ENCODE data around the gene NRTN.
"Not testable (repeated sequence)": the region's sequence is repeated elsewhere in the genome, so short reads cannot be mapped to it uniquely, and the experiment has no call there.

The NRTN gene

DNA sequence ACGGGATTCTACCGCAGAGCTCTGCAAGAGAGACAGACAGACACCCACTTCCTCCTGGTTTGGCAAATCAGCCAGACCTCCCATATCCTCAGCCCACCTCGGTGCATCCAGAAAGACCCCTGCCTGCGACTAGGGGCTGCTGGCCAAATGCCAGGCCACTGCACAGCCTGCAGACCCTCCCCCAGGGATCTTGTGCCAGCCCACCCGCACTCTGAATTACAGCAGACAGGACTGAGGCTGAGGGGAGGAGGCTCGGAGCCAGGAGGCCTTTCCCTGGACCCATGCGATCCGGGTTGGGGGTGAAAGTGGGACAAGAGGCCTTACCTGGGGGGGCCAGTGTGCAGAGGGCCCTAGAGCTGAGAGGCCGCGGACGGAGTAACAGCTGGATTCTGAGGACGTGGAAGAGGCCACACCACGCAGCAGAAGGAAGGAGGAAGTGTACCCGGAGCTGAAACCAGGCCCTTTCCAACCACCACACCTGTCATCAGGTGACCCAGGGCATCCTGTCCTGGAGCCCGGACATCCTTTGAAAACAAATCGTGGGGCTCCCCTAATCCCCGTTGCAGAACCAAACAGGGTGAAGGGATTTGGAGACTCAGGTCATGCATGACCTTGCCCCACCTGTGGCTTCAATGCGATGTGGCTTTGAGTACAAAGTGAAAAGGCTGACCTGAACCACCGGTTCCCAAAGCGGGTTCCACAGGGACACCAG is 33.6 kb downstream of the NRTN start:
- DNase-seq (ENCODE audit: low read depth in 2 of 2): no peak

DNA sequence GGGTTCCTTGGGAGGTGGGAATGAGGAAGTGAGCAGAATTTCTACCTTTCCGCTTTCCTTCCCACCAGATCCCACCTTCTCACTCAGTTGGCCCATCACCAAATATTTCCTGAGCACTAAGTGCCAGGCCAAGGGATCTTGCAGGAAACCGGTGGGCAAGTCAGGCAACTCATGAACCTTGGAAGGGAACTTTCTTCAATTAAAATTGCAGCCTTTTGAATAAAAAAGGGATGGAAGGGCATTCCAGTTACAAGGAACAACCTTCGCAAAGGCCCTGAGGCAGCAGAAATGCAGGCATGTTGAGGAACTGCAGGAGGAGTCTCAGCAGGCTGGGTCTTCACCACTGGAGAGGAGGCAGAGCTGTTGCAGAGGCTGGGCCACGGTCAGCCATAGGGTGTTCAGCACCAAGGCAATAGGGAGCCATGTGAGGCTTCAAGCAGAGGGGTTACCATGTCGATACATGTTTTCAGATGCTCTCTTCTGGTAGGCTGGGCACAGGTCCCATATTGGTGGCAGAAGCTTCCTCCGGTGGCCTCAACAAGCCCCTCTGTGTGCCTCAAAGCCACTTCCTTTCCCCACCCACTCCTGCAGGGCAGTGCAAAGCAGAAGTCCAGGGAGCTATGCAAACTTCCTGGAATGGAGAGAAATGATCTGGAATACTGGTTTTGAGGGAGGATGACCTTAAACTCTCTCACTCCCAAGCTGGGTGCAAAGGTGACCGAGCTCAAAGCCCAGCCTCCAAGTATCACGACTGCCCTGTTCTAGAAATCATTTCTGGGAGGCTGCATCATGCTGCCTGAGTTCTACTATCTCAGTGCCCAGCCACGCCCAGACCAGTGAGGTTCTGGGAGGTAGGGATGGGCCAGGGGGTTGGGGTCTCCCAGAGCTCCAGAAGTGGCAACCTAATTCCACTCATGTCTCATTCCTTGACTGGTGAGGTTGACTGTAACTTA is 34.5 kb downstream of the NRTN start, which contains the start of gene FUT6:
TSS of gene FUT6 (minus strand) at position 638 of the 953 bp plus-strand sequence. CDS start 7,135 bp downstream, outside the sequence.
- DNase-seq (ENCODE audit: low read depth in 2 of 2): no peak

DNA sequence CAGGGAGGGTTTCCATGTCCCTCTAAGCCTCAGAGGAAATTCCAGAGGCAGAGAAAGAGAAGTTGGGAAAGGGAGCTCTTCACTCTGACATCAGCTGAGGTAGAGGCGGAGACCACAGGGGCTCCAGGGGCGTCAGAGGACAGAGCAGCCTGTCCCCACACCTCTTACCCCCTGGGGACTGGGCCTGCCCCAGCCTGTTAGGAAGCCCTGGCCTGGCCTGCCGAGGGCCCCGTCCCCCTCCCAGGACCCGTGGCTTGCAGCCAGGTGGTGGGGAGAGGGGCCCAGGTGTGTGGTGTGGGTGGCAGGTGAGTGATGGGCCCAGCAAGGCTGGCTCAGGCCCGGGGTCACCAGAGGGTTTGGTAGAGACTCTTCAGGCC is 36.9 kb downstream of the NRTN start:
- not testable (repeated sequence) for DNase-seq (ENCODE audit: low read depth in 2 of 2)

DNA sequence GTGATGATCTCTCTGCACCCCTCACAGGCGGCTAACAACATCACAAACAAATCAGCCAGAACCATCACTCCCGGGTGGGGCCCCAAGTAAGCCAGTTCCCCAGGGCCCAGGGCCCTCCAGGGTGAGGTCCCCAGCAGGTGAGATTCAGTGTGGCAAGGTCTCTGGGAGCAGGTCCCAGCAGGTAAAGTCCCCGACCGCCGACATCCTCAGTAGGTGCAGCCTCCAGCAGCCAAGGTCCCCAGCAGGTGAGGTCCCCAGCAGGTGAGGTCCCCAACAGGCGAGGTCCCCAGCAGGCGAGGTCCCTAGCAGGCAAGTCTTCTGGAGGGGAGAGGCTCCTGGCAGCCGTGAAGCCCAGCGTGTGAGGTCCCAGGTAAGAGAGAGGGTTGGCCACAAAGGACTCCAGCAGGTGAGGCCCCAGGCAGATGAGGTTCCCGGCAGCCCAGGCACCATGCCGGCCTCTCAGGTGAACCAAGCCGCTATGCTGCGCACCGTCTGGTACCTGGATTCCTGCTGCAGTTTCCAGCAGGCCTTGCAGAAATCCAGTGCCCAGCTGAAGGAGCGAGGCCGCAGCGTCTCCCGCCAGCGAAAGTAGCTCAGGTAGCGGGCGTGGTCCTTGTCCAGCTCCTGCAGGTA is 38.5 kb downstream of the NRTN start:
- DNase-seq (ENCODE audit: low read depth in 2 of 2): no peak

DNA sequence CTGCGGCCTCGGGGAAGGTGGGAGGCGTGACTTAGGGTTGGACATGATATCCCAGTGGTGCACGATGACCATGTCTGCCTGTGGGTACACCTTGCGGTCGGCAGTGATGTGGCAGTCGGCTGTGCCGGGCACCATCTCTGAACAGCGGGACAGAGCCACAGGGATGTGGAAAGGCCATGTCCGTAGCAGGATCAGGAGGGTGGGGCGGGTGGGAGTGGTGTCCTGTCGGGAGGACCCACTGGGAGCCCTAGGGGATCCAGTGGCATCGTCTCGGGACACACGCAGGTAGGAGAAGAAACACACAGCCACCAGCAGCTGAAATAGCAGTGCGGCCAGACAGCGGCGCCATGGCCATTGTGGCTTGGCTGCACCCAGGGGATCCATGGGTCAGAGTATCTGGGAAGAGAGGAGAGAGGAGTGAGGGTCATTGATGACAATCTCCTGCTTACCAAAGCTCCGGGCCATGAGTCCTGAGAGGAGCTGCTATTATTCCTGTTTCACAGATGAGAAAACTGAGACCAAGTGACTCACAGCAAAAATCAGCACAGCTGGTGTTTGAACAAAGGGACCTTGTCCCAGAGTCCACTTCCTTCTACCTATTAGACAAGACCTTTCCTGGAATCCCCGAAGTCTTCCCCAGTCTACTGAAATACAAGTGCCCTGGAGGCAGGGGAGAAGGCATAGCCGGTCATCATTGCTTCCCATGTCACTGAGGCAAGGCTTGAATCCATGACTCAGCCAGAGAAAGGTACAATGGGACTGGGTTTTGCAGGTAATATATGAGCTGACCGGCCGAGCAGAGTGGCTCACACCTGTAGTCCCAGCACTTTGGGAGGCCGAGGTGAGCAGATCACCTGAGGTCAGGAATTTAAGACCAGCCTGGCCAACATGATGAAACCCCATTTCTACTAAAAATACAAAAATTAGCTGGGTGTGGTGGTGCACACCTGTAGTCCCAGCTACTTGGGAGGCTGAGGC is 39.9 kb downstream of the NRTN start:
- no peak for DNase-seq (ENCODE audit: low read depth in 2 of 2)

DNA sequence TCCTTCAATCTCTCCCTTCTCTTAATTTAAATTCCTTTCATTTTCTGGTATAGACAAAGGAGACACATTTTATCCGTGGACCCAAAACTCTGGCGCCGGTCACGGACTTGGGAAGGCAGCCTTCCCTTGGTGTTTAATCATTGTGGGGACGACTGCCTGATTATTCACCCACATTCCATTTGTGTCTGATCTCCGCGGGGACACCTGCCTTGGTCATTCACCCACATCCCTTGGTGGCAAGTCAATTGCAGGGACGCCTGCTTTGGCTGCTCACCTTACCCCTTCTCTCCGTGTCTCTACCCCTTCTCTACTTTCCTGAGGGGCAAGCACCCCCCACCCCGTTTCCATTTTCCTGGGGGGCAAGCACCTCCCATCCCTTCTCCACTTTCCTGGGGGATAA is 43.0 kb downstream of the NRTN start:
- not testable (repeated sequence) for DNase-seq (ENCODE audit: low read depth in 2 of 2)

DNA sequence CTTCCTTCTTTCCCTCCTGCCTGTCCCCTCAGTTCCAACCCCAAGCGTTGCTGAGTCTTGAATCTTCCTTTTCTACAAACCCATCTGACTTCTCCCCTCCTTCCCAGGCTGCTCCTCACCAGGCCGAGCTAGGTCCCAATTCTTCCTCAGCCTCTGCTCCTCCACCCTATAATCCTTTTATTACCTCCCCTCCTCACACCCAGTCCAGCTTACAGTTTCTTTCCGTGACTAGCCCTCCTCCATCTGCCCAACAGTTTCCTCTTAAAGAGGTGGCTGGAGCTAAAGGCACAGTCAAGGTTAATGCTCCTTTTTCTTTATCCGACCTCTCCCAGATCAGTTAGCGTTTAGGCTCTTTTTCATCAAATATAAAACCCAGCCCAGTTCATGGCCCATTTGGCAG is 43.8 kb downstream of the NRTN start:
- DNase-seq (ENCODE audit: low read depth in 2 of 2): not testable (repeated sequence)

DNA sequence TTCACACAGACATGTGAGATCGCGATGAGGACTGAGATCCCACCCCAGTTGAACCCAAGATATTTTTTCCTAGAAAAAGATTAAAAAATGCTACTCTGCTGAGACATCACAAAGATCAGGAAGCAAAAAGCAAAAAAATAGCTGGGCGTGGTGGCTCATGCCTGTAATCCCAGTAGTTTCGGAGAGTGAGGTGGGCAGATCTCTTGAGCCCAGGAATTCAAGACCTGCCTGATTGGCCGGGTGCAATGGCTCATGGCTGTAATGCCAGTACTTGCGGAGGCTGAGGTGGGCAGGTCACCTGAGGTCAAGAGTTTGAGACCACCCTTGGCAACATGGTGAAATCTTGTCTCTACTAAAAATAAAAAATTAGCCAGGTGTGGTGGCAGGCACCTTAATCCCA is 45.3 kb downstream of the NRTN start:
- no peak for DNase-seq (ENCODE audit: low read depth in 2 of 2)

DNA sequence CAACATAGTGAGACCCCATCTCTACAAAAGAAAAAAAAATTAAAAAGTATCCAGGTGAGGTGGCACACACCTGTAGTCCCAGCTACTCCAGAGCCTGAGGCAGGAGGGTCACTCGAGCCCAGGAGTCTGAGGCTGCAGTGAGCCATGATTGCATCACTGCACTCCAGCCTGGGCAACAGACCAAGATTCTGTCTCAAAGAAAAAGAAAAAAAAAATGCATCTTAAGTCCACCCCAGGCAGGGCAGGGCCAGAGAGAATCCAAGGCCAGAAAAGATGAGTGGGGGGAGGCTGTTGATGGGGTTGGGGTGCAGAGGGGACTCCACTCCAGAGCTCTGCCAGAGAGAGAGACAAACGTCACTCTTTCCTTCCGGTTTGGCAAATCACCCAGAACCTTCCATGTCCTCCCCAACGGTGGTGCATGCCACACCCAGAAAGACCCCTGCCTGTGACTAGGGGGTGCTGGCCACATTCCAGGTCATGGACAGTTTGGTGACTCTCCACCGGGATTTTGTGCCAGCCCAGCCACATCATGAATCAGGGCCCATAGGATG is 46.0 kb downstream of the NRTN start:
- DNase-seq (ENCODE audit: low read depth in 2 of 2): peak in 1 of 2 experiments; percentile 14

DNA sequence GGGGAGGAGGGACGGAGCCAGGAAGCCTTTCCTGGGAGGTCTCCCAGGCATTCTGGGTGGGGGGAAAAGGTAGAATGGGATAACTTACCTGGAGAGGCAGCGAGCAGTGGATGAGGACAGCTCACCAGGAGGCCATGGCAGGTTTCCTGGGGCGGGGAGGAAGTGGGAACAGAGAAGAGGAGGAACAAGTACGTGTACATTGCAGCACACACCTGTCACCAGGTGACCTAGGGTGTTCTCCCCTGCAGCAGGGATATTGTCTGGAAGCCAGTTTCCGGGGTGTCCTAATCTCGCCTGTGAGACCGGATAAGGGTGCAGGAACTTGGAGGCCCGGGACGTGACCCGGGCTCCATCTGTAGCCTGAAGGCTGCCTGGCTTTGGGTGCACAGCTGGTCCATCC is 46.4 kb downstream of the NRTN start, which contains the start of gene FUT3:
TSS of gene FUT3 (minus strand) at position 148 of the 400 bp plus-strand sequence.
- DNase-seq (ENCODE audit: low read depth in 2 of 2): no peak

DNA sequence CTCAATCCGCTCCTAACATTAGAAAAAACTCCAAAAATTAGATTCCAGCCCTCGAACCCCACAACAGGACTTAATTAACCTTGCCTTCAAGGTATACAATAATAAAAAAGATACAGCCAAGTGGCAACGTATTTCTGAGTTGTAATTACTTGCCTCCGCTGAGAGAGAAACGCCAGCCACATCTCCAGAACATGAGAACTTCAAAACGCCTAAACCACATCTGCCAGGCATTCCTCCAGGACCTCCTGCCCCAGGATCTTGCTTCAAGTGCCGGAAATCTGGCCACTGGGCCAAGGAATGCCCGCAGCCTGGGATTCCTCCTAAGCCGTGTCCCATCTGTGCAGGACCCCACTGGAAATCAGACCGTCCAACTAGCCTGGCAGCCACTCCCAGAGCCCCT is 49.3 kb downstream of the NRTN start:
- not testable (repeated sequence) for DNase-seq (ENCODE audit: low read depth in 2 of 2)

DNA sequence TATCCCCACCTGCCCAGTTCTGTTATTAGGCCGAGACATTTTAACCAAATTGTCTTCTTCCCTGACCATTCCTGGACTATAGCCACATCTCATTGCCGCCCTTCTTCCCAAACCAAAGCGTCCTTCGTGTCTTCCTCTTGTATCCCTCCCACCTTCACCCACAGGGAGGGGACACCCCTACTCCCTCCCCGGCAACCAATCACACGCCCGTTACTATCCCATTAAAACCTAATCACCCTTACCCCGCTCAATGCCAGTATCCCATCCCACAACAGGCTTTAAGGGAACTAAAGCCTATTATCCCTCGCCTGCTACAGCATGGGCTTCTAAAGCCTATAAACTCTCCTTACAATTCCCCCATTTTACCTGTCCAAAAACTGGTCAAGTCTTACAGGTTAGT is 50.3 kb downstream of the NRTN start:
- not testable (repeated sequence) for DNase-seq (ENCODE audit: low read depth in 2 of 2)

DNA sequence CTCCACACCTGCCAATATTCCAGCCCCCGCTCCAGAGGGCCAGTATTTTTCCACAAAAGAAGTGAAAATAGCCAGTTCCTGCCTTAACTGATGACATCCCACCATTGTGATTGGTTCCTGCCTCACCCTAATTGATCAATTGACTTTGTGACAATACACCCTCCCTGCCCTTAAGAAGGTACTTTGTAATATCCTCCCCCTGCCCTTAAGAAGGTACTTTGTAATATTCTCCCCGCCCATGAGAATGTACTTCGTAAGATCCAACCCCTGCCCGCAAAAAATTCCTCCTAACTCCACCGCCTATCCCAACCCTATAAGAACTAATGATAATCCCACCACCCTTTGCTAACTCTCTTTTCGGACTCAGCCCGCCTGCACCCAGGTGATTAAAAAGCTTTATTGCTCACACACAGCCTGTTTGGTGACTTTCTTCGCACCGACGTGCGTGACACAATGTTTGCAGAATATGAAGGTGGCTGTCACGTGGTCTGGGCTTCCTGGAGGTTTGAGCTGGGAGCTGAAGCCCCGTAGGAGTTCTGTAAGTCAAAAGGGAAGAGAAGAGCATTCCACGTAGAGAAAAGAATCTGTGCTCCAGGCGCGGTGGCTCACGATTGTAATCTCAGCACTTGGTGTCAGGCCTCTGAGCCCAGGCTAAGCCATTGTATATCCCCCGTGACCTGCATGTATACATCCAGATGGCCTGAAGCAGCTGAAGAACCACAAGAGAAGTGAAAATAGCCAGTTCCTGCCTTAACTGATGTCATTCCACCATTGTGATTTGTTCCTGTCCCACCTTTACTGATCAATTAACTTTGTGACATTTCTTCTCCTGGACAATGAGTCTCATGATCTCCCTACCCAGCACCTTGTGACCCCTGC is 52.6 kb downstream of the NRTN start:
- no peak for DNase-seq (ENCODE audit: low read depth in 2 of 2)

DNA sequence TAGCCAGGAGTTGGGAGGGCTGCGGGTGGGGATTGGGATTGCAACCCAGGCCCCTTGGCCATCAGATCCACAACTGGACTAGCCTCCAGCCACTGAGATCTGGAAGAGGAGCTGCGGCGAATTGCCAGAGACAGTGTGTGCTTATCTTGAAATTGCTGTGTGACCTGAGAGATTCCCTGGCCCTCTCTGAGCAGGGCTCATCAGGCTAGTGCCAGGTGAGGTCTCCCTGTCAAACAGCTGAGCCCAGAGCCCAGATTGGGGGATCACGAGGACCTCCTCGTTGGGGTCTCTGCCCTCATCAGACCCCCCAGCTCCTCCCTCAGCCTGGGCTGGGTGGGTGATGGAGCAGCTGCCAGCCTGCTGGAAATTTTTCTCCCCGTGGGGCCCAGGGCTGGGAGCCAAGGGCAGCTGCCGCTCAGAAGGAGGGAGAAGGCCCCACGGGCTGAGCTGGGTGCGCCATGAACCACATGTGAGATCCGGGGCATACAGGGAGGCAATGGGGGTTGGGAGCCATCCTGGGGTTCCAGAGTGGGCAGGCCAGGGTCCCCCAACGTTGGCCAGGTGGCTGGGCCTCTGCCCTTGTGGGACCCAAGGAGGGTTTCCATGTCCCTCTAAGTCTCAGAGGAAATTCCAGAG is 58.3 kb downstream of the NRTN start:
- DNase-seq (ENCODE audit: low read depth in 2 of 2): no peak

DNA sequence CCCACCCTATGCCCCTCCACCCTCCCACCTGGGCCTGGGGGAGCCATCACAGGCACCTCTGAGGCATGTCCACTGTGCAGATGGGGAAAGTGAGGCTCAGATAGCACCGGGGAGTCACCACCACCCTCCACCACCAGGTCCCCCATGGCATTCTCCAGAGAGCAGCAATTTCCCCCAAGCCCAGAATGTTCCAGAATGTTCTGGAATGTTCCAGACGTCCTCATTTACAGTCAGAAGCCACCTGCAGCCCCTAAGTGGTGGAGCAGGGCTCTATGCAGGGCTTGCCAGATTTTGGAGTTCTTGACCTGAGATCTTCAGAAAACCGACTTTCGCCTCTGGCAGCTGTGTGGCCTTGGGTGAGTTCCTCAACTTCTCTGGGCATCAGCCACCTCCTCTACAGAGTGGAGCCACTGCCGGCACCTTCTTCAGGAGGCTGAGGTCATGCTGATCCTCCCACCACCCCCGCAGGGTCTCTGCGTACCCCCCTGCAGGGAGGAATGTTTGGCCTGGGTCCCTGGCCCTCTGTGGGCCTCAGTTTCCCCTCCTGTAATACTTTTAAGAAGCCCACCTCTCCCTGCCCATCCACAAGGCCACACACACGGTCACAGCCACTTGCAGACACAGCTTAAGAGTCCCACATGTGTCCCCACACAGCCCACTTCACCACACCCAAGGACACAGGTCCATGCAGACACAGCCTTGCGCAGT is 59.3 kb downstream of the NRTN start:
- no peak for DNase-seq (ENCODE audit: low read depth in 2 of 2)

DNA sequence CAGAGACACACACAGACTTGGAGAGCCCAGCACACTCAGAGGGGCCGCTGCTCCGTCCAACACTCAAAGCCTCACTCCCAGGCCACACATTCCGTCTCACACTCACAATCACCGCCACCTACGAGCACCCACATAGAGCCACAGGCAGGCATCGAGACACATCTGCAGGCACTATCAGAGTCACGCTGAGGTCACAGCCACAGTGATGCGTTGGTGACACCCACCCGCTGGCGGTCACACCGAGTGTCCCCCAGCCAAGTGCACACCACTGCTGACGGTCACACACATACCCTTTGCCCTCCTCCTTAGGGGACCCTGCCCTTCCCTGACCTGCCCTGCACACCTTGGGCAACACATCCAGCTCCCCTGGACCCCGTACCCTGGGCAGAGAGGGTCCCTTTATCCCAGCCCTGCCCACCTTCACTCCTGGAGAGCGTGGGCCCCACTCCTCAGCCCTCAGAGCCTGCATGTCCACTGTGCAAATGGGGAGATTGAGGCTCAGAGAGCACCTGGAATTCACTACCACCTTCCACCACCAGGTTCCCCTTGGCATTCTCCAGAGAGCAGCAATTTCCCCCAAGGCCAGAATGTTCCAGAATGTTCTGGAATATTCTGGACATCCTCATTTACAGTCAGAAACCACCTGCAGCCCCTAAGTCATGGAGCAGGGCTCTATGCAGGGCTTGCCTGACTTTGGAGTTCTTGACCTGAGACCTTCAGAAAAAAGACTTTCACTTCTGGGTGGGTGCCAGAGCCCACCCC is 60.0 kb downstream of the NRTN start:
- no peak for DNase-seq (ENCODE audit: low read depth in 2 of 2)

DNA sequence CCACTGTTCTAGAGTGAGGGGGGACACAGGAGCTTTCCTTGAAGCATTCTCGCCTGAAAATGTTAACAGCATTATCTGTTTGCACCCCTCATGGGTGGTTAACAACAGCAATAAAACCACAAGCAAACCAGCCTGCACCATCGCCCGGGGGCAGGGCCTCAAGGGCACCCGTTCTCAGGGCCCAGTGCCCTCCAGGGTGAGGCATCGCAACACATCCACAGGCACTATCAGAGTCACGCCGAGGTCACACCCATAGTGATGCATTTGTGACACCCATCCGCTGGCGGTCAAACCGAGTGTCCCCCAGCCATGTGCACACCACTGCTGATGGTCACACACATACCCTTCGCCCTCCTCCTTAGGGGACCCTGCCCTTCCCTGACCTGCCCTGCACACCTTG is 60.9 kb downstream of the NRTN start:
- DNase-seq (ENCODE audit: low read depth in 2 of 2): no peak

Measured in fibroblast of skin of left biceps (primary cell).